Lower leg skin (tissue), 4 donors: Measurements from ENCODE around the gene FAM174B. TPM values are rescaled to one million over a fixed set of nuclear protein-coding genes. Genes with fewer than 3 reads are reported as not detected.
A peak's percentile ranks its signal among the peaks of the same experiment; 100 is the strongest.

Source experiments
- DNase-seq, 2 donors: peaks; one replicate each; pipeline ENCODE4 v3.0.0-alpha.2; 2019; ENCODE audit warnings: low spot score in 2 of 2
- H3K4me3 ChIP-seq: fragments of 200-600 bp; sonication (generic); 2 replicates; pipeline ENCODE4 v1.5.1; 2017; ENCODE audit warnings: mild to moderate bottlenecking, low read depth; ENCODE audit not compliant: poor library complexity, severe bottlenecking
- POLR2A ChIP-seq, 2 donors: fragments of 450-650 bp; IDR thresholded peaks; one replicate each; pipeline ENCODE4 v1.6.1; 2016 to 2017; ENCODE audit warnings: antibody characterized with exemption in 2 of 2, mild to moderate bottlenecking in 1 of 2, moderate library complexity in 1 of 2
- WGBS, 2 donors: methylation state at CpG; one replicate each; pipeline ENCODE4 v1.1.5; 2018; 5-methylcytosine and 5-hydroxymethylcytosine counted together
- intact Hi-C: fragments of 100-400 bp; cut with DNase I; formaldehyde crosslinking; loops from one replicate; pipeline ENCODE4 v1.15.0; 2023; ENCODE audit warnings: low total_unique reads
- total RNA-seq, 4 donors: library from RNA; depleted of rRNA; stranded (reverse); fragments of >200 nt; gene quantifications; one replicate each; pipeline ENCODE4 v1.1.0, GENCODE V29; 2016
- TF ChIP-seq, protein P1 (sequence below), 3 donors: fragments of 450-650 bp; IDR thresholded peaks; one replicate each; pipeline ENCODE4 v1.5.1; 2016; ENCODE audit warnings: antibody characterized with exemption in 3 of 3, mild to moderate bottlenecking in 3 of 3, moderate library complexity in 2 of 3

Gene FAM174B
- total RNA-seq, 4 donors from 2014 or later: 9.9 to 33.4 (median 18.3) TPM

DNA sequence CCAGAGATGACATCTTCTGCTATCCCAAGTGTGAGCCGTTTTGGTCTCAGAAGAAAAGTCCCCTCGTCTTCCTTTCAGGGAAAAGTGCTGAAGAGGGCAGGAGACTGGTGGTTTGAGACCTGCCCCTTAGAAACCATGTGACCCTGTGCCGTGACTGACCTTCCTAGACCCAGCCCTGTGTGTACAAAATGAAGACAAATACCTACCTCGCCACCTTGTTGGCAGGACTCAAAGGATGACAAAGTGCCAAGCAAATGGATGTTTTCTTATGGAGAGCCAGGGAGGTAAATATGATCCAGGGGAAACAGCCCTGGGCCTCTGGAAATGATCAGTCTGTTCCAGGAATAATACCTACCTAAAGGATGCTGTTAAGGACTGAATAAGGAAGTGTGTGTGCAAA is 41.3 kb downstream of the FAM174B start:
- intact Hi-C loops: no loop called here
- DNase-seq: peak in 1 of 2 donors; percentile 61
- H3K4me3 ChIP-seq: no peak overlapping the region
- no peak for TF ChIP-seq POLR2A (IDR thresholded peaks at IDR 0.05)
- 61 to 62% methylated on average over 4 of the region's 4 CpGs for WGBS, 2 donors

DNA sequence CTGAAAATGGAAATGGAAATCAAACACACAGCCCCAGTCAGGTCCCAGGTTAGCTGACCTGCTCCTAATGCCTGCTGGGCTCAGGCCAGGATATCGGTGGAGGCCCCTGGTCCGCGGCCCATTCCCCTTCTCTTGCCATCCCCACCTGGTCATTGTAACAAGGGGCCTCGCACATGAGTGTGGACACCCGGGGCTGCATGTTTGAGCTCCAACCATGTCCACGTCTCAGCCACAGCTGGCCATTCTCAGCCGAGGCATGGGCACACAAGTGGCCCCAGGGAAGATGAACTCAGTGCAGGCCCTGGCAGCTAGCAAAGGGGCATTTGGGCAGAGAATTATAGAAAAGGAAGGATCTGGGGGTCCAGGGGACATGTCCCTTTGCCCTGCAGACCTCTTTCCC is 41.7 kb downstream of the FAM174B start:
- DNase-seq: peak in 1 of 2 donors; percentile 73
- TF ChIP-seq POLR2A (IDR thresholded peaks at IDR 0.05): no peak
- TF ChIP-seq, protein P1, sequence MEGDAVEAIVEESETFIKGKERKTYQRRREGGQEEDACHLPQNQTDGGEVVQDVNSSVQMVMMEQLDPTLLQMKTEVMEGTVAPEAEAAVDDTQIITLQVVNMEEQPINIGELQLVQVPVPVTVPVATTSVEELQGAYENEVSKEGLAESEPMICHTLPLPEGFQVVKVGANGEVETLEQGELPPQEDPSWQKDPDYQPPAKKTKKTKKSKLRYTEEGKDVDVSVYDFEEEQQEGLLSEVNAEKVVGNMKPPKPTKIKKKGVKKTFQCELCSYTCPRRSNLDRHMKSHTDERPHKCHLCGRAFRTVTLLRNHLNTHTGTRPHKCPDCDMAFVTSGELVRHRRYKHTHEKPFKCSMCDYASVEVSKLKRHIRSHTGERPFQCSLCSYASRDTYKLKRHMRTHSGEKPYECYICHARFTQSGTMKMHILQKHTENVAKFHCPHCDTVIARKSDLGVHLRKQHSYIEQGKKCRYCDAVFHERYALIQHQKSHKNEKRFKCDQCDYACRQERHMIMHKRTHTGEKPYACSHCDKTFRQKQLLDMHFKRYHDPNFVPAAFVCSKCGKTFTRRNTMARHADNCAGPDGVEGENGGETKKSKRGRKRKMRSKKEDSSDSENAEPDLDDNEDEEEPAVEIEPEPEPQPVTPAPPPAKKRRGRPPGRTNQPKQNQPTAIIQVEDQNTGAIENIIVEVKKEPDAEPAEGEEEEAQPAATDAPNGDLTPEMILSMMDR (IDR thresholded peaks at IDR 0.05): no peak
- intact Hi-C loops: no loop called here
- H3K4me3 ChIP-seq: no peak overlapping the region
- WGBS, 2 donors: 91 to 92% methylated on average over 6 to 7 of the region's 7 CpGs

DNA sequence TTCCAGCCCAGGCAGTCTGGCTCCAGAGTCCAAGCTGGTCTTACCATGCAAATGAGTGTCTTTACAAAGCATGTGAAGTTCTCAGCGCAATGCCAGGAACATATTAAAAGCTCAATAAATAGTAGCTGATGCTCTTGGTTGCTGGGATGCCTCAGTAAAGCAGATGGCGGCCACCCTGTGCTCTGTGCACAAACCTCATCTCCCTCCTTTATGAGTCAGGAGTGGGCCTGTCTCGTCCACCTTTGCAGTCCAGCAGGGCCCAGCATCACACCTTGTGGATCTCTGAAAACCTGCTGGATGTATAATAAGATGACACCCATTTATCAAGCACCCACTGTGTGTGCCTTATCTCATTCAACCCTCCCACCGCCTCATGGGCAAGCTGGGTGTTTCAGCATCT is 42.7 kb downstream of the FAM174B start:
- intact Hi-C loops: no loop called here
- DNase-seq: peak in 1 of 2 donors; percentile 68
- no peak overlapping the region for H3K4me3 ChIP-seq
- TF ChIP-seq POLR2A (IDR thresholded peaks at IDR 0.05): no peak
- WGBS, 2 donors: 91 to 94% methylated on average over 4 of the region's 4 CpGs

DNA sequence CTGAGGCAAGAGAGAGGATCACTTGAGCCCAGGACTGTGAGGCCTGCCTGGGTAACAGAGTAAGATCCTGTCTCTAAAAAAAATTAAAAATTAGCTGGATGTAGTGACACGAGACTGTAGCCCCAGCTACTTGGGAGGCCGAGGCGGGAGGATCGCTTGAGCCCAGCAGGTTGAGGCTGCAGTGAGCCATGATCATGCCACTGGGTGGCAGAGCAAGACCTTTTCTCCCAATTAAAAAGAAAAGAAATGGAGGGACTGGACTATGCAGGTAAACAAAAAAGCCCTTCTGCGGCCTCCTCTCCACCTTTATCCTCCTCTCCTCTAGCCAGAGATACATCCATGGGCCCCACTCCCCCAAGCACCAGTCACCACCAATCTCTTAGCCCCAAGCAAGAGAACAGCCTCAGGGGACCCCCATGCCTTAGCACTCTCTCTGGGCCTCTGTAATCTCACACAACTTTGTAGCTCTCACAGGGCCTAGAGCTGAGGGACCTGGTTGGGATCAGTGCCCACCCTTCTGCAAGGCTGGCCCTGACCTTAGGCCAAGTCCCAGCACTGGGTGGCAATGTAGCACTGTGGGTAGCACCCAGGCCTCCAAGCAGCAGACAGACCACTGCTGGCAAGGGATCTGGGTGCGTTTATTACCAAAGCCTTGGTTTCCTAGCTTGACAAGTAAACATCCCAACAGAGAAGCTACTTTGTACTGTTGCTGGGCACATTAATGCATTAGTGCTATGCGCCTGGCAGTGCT is 43.4 kb downstream of the FAM174B start:
- intact Hi-C loops: no loop called here
- 76 to 79% methylated on average over 7 of the region's 7 CpGs for WGBS, 2 donors
- H3K4me3 ChIP-seq: no peak overlapping the region
- peak in 1 of 2 donors; percentile 72 for DNase-seq
- TF ChIP-seq POLR2A (IDR thresholded peaks at IDR 0.05): no peak
- TF ChIP-seq, protein P1 (IDR thresholded peaks at IDR 0.05): no peak

DNA sequence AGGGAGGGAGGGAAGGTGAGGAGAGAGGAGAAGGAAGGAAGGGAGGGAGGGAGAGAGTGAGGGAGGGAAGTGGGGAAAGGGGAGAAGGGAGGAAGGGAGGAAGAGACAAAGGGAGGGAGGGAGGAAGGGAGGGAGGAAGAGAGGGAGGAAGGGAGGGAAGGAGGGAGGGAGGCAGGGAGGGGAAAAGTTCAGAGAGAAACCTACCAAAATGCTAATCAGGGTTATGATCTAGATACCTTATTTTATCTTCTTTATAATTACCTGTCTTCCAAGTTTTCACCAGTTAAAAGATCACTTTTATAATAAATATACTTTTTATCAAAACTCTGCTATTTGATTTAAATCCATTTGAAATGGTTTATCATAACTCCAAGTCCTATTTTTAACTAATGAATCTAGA is 44.4 kb downstream of the FAM174B start:
- no peak overlapping the region for H3K4me3 ChIP-seq
- DNase-seq: no peak
- intact Hi-C loops: no loop called here
- no peak for TF ChIP-seq POLR2A (IDR thresholded peaks at IDR 0.05)
- TF ChIP-seq, protein P1 (IDR thresholded peaks at IDR 0.05): no peak

DNA sequence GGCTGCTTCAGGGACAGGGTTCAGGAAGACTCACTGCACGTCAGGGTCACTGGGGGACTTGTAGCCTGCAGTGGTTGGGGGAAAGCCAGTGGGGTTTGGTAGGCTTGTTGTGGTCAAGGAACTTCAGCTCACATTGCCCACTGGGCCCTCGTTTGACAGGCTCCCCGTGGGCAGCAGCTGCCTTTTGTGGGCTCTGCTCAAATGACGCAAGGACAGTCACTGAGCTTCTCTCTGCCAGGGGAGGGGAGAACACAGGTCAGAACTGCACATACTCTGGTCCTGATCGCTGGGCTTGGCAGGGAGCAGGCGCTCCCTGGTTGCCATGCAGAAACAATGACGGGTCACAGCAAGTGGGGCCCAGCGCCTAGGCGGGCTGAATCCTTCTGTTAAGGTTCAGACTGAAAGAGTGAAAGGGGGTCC is 45.5 kb downstream of the FAM174B start:
- intact Hi-C loops: no loop called here
- DNase-seq: peak in 1 of 2 donors; percentile 65
- TF ChIP-seq, protein P1 (IDR thresholded peaks at IDR 0.05): no peak
- TF ChIP-seq POLR2A (IDR thresholded peaks at IDR 0.05): no peak
- no peak overlapping the region for H3K4me3 ChIP-seq
- WGBS, 2 donors: 84 to 88% methylated on average over 8 to 9 of the region's 9 CpGs
